Vagina (tissue), 2 donors: Measurements from ENCODE around the gene USH1G.

Experiments
- CTCF ChIP-seq, 3 experiments: fragments of 450-650 bp in 2 of 3; fragments of 200-600 bp in 1 of 3; sonication (generic) in 1 of 3; IDR thresholded peaks; one replicate each; pipeline ENCODE4 v1.5.1; 2017 to 2019; ENCODE audit warnings: antibody characterized with exemption in 3 of 3, mild to moderate bottlenecking in 2 of 3, moderate library complexity in 2 of 3
- POLR2A ChIP-seq, 2 donors: fragments of 450-650 bp; IDR thresholded peaks; one replicate each; pipeline ENCODE4 v1.6.1; 2017; ENCODE audit warnings: antibody characterized with exemption in 2 of 2, mild to moderate bottlenecking in 2 of 2, moderate library complexity in 2 of 2
- POLR2AphosphoS5 ChIP-seq, 2 donors: sonication (generic); formaldehyde crosslinking; IDR thresholded peaks; one replicate each; pipeline ENCODE4 v1.9.0; 2017; ENCODE audit warnings: antibody characterized with exemption in 2 of 2, mild to moderate bottlenecking in 2 of 2, low read depth in 1 of 2; ENCODE audit not compliant: insufficient read depth in 1 of 2

DNA sequence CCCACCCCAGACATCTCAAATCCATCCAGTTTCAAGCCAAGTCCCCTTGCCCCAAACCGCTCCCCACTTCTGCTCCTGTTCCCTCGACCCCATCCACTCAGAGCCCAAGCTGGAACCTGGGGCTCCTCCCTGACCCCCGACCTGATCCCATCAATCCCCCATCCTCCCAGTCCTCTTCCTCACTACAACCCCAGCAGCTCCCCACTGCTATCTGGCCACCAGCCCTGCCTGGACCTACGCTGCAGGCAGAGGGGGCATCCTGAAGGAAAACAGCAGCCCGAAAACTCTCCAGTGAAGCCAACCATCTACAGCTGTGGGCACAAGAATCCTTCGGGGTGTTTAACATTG lies 54.2 kb downstream of the USH1G start:
- TF ChIP-seq CTCF (IDR thresholded peaks at IDR 0.05) (no peak), POLR2AphosphoS5 (IDR thresholded peaks at IDR 0.05; ENCODE audit: insufficient read depth in 1 of 2, low read depth in 1 of 2) (no peak), POLR2A (IDR thresholded peaks at IDR 0.05) (no peak)
